Stimulated activated CD8-positive, alpha-beta memory T cell treated with anti-CD3 and anti-CD28 coated beads, Interleukin-15, amount 100 ng/mL, for 24 hours (primary cell): Measurements from ENCODE around the gene TEK.

Source experiments
- DNase-seq: peaks from one replicate; pipeline ENCODE4 v3.0.0-alpha.2; 2020; ENCODE audit warnings: low read depth

Gene TEK

DNA sequence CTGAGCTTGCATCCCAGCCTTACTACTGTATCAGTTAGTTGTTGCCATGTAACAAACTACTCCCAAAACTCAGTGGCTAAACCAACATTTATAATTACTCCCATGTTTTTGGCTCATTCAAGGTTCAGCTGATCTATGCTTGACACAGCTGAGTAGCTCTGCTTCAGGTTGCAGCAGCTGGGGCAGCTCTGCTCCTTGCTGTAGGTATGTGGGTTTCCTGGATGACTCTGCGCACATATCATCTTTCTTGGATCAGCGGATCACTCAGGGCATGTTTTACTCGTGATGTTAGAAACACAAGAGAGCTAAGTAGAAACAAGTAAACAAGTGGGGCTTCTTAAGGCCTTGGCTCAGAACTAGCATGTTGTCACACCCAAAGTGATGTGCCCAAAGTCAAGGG lies 15.1 kb downstream of the TEK start:
- DNase-seq, result no peak

DNA sequence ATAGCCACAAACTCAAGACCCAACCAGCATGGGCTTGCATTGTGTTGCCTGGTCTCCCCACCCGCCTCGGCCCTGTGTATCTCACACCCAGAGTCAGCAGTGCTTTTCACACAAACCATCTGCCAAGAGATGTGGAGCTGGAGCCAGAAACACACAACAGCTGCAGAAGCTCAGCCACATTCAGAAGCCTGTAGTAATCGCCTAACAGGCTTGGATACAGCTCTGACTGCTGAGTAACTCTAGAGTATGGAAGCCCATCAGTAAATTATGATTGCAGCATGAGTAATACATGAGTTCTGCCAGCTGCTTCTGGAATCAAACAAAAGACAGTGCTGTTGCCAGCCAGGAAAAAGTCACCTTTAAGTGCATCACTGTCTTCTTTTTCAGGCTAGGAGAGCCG lies 16.0 kb downstream of the TEK start:
- no peak for DNase-seq

DNA sequence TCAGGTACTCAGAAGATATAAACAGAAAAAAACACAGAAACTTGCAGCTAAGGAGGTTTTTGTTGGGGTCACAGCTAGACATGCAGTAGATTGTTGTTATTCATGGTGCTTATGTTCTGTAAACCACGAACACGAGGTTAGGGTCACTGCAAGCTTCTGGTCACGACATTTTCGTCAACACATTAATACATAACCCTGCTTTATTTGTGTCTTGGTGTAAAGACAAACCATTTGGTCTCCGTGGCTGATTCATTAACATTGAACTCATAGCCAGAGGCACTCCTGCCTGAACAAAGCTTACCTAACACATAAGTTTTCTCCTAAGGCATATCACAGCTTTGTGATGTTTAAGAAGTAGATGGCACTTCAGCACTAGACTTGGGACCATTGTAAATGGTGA lies 16.9 kb downstream of the TEK start:
- DNase-seq, result no peak

DNA sequence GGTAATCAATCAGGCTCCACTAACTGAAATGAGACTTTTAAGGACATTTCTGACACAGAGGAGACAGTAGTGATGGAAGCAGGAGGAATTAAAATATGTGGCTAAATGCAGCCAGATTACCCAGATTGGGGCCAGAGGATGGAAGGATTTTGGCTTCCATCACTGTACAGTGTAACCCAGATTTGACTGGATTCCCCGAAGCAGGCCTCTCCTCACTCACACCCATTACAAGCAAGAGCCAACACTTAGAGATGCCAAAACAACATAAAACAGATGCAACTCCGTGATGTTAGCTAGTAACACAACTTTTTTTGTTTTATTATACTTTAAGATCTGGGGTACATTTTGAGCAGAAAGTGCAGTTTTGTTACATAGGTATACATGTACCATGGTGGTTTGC lies 17.6 kb downstream of the TEK start:
- DNase-seq, result no peak

DNA sequence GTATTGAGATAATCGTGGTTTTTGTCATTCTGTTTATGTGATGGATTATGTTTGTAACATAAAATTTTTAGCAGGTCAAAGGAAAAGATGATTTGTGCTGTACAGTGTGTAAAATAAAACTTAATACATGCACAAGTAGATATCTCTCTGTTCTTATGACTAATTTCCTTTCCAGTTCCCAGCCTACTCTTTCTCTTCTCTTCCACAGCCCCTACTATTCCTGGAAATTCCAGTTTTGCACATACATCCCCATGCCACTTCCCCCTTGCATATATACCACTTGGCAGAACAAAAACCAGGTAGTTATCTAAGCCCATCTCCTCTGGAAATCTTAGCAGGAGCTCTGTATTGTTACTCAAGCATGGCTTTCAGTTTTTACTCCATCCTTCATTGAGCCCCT lies 20.2 kb downstream of the TEK start:
- no peak for DNase-seq

DNA sequence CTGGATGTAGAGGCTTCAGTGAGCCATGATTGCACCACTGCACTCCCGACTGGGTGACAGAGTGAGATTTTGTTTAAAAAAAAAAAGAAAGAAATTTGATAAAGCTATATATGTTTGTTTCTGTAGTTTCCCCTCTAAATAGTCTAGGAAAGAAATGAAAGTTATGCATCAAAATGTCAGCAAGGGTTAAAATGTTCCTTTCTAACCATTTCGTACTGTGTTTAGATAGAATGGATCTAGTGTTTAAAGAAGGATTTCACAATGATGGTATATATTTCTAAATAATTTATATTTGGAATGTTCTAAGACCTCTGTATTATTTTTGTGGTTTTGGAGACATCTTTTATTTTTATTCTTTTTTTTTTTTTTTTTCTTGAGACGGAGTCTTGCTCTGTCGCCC lies 22.7 kb downstream of the TEK start:
- DNase-seq, result no peak

DNA sequence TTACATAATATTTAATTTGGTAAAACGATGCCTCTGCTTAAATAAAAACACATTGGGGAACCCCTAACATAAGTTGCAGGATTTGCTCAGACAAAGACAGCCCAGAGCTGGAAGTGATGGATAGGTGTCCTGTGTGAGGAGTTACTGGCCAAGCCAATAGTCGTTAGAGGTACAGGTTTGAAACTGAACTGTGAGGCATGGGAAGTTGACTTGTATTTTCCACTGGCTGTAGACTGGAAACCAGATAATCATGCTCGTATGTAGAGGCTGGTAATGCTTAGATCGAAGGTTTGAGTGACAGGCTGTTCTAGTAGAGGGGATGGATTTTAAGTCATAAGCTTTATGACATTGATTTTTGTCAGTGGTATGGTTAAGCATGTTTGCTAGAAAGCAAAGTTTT lies 24.8 kb downstream of the TEK start:
- DNase-seq, result no peak

DNA sequence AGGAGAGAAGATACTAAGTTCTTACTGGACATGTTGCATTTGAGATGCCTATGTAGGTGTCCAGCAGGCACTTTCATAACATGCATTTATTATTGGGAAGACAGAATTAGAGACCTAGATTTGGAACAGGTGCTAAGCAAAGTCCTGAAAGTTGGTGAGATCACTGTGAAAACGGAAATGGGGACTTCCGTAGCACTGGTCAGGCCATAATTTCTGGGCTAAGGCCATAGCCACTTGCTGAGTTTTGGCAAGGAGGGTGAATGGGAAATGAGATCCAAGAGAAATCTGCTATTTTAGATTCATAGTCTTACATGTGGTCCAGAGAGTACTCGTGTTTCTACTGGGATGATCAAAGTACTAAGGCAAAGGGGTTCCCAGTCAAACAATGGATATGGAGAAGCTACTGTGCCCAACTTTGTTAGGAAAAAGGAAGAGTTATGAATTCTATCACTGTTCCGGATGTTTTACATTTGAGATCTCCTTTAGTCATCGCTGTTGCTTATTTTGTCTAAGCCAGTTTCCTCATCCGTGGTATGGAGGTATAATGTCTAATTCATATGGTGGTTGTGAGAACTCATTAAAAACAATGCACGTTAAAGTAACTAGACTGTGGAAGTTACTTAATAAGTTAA lies 33.4 kb downstream of the TEK start:
- no peak for DNase-seq

DNA sequence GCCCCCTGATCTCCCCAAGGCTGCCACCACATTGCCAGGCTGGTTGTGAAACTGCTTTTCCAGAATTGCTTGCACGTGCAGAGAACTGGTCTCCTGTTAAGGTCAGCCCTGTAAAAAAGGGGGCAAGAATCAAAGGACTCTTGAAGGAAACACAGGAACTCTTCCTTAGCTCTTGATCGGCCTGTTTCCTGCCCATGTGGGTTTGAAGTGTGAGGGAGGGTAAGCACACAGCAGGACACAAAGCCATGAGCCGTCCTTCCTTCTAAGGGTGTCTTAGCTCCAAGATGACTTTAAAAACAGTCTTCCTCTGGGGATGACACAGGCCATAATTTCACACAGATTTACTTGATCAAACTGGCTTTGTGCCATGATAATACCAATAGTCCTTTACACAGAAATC lies 36.1 kb downstream of the TEK start:
- no peak for DNase-seq

DNA sequence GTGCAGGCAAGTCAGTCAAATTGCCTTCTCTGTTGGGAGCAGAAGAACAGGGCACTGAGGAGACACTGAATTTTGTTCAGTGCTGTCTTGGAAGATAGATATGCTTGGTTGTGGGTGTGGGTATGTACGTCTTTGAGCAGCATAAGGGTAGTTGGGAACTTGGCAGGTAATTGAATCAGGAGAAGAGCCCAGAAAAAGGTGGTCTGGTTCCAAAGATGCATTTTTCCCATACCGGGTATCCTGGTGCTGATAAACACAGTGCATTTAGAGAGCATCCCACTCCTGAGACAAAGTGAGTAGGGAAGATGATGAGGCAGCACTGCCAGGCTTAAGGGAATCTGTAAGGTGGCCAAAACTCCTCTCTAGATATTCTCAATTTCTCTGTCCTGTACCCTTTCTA lies 40.6 kb downstream of the TEK start:
- no peak for DNase-seq

DNA sequence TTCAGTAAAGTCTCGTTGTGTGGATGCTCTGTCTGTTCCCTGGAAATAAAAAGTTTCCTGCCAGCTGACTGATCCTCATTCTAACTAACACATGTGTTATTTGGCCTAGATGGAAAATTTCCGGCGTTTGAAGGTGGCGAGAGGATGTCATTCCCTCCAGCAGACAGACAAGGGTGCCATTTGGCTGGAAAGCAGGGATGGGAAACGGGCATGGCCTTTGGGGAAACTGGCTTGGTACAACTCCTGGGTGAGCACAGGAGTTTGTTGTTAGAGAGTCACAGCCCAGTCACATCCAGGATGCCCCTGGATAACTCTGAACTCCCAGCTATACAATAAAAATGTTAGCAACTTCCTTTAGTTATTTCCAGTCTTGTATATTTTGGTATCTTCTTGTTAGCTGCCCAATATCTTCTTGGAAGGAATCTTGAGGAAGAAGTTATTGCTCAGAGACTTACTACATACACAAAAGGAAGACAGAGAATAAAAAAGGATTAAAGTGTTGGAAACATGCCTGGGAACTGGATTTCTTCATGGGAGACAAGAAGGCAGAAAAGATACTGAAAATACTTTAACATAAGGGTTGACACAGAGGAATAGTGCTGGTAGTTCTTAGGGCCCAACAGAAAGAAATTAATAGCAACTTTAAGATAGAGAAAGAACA lies 41.9 kb downstream of the TEK start:
- no peak for DNase-seq

DNA sequence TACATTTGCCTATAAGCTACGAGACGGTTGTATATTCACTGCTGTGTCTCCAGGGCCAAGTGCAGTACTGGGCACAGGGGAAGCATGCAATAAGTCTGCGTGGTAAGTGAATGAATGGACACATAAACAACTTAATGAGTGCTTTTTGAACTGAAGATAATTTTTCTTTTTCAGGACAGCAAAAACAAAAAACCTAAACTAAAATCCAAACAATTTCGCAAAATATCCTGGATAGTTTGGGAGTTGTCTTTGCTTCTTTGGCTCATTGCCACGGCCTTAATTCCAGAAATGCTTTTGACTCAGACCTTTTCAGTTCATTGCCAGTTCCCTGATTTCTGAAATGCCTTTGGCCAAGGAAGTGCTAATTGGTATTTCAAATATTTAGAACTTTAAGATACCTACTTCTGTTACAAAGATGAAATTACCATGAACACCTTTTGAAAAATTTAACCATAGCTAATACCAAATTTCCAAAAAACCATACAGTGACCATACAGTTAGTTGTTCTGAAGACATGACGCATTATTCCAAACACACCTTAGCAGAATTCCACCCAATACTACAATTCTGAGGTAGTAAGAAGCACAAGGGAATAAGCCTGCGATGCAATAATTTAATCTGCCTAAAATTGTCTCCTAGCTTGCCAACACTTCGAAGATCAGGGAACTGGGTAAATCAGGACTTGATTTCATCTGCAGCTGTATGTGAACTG lies 42.8 kb downstream of the TEK start:
- DNase-seq, result no peak

DNA sequence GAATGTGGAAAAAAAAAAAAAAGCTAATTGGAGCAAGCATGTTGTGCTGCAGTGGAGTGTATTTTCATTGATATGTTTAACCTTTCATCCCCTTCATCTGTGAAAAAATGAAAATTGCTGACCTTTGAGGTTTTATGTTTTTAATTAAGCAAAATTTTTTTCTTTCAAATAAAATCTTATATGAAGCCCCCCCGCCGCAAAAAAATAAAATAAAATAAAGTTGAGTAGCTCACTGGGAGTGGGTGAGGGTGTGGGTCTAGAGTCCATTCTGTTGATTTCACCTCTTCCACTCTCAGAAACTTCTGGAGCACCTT lies 43.3 kb downstream of the TEK start:
- no peak for DNase-seq

DNA sequence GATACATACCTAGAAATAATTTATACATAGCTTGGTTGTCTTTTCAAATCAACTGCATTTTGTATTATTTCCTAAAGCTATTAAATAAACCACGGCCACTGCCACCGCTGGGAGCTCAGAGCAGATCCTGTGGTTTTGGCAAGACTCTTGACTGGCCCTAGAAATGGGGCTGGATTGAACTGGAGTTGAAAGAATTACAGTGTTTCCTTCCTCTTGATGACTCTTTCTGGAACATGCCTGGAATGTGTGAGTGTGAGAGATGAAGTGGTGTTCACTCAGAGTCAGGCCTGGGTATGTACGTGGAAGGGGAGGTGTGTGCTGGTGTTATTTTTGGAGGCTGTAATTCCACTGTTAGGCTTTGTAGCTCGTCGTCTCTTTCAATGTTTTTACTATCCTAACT lies 45.9 kb downstream of the TEK start:
- no peak for DNase-seq

DNA sequence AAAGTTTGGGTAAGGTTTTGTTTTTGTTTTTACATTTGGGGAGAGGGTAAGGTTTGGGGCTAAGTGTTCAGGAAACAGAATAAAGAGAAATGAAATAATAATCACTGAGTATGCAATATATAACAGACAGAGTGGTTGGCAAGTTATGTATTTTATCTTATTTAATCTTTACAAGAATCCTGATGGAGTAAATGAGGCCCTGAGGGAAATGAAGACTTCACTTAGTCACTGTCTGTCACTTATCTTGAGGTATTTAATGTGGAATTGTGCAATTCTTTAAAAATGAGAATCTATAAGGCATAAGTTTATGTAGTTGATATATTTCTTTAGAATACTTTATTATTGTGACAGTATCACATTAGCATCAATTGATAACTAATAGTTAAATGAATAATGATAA lies 48.1 kb downstream of the TEK start:
- no peak for DNase-seq

DNA sequence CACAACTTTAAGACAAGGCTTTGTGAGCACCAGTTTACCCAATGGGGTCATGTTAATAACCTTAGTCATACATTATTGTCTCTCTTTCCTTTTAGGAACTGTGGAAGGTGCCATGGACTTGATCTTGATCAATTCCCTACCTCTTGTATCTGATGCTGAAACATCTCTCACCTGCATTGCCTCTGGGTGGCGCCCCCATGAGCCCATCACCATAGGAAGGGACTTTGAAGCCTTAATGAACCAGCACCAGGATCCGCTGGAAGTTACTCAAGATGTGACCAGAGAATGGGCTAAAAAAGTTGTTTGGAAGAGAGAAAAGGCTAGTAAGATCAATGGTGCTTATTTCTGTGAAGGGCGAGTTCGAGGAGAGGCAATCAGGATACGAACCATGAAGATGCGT lies 48.7 kb downstream of the TEK start:
- DNase-seq, result no peak

DNA sequence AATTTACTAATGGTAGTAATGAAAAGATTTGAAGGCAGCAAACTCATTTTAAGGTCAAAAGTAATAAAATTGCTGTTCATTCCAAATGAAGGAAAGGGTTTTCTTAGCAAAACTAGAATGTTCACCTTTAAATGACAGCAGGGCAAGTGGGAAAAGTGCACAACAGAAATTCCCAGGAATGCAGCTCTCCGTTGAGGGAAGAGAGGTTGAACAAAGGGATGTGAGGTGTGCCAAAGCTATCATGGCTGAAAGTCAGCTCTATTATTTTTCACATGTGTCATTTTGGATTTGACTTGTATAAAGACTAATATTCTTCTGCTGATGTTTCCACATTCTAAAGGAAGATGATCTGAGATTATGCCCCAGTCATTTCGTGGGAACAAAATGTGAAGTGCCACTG lies 51.6 kb downstream of the TEK start:
- no peak for DNase-seq

DNA sequence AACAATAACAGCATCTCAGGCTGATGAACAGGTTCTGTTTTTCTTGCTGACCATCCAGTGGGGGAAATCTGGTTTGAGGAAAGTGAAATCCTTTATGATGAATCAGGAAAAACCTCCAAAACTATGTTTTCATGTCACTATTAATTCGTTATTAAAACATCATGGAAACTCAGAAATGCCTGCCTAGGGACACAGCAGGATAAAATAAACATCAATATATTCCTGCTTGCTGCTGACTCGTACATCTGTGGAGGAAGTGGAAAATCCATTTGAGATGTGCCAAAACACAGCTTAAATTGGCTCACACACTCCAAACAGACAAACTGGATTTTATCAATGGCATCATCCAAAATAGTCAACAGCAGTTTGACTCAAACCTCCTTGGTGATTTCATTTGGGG lies 53.0 kb downstream of the TEK start:
- no peak for DNase-seq

DNA sequence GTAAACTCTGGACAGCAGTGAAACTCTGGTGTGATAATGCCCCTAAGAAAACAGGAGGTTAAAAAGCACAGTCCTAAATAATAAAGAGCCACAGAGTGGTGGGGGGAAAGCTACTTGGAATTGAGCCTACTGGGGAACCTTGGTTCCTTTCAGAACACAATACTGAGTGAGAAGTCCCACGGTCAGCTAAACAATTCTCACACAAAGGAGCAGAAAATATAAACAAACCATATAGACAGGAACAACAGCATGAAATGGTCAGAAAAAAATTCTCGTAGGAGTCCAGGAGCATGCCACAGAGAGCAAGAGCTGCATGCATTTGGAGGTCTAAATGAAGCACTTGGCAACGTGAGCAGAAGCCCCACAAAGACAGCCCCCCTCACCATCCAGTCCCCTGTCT lies 56.0 kb downstream of the TEK start:
- no peak for DNase-seq

DNA sequence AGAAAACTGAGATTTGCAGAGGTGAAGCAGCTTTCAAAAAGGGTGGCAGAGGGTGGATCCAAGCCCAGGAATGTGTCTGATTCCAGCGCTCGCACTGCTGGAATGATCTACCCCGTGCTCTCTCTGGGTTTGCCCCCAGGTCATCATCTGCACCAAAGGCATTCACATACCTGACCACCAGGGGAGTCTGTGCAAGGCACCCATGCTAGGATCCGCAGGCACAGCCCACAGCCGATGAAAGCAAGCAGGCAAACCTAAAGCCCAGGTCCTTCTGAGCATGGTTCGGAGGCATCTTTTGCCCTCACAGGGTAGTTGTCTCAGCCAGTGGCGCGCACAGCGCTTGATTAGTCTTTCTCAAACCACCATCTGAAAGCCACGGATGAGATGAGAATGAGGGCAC lies 56.6 kb downstream of the TEK start:
- DNase-seq, result no peak

DNA sequence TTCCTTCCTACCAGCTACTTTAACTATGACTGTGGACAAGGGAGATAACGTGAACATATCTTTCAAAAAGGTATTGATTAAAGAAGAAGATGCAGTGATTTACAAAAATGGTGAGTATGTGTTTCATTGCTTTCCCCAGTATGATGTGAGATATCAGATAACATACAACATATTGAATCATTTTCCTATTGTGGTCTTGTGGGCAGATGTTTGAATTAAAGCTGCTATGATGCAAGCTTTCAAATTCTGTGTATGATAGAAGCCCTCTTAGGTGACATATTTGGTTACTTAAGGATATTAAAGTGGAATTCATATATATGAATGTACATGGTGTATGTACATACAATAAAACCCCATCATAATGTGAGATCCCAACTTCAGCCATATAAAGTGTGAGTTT lies 59.5 kb downstream of the TEK start:
- DNase-seq, result no peak

DNA sequence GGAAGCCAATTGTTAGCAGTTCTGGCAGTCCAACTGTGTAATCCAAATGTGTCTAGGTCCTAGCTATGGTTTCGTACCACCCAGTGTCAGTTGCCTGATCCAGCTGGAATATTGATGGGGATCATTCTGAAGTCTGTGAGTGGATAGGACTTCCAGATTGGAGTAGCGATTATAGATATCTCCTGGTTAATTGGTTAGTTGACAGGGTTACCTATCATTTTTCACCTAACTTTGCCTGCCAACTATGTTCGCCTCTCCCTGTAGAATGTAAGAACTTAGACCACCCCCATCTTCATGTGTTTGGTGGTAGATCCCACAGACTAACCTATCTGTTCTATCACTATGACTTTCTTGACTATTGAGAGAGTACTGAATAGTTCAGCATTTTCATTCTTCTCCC lies 59.9 kb downstream of the TEK start:
- DNase-seq, result no peak

DNA sequence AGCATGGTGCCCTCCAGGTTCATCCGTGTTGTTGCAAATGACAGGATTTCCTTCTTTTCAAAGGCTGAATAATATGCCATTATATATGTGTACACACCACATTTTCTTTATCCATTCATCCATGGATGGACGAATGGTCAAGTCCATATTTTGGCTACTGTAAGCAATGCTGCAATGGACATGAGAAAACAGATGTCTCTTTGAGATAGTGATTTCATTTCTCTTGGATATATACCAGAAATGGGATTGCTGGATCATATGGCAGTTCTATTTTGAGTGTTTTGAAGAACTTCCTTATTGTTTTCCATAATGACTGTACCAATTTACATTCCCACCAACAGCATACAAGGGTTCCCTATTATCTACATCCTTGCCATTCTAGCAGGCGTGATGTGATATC lies 67.9 kb downstream of the TEK start:
- DNase-seq, result no peak

DNA sequence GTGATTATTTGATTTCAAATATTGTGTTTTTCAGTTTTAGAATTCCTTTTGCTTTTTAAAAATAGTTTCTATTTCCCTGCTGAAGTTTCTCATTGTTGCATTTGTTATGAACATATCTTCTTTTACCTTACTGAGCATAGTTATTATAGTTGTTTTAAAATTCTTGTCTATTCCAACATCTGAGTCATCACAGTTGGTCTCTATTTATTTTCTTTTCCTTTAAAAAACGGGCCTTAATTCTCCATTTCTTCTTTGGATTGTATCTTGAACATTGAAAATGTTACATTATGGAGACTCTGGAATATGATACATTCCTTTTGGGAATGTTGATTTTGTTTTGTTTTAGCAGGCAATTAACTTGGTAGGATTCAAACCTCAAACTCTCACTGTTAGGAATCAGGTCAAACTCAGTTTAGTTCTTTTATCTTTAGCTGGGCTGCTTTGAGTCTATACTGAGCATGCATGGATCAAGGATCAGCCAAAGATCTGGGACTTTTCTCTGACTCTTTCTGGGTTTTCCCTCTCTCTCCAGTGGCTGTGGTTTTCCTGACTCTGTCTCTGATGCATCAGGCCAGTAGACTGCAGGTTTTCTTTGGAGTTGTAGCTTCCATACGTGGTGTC lies 70.3 kb downstream of the TEK start:
- DNase-seq, result no peak
